SK-N-SH treated with all-trans-retinoic acid at 6 μM for 48 hours (cell line): ENCODE data around the gene DGAT2.

ENCODE experiments used
- ATAC-seq: fragments of 200-7000 bp; cut with Tn5 transposase; 3 replicates; pipeline ENCODE4 v1.9.1; 2020; ENCODE audit warnings: mild to moderate bottlenecking, moderate library complexity
- OSR1 ChIP-seq: fragments of 250-450 bp; sonication (Bioruptor Pico); IDR thresholded peaks from 2 replicates; pipeline ENCODE4 v1.8.0; 2022; ENCODE audit warnings: moderate library complexity, mild to moderate bottlenecking, inconsistent platforms
- PATZ1 ChIP-seq: fragments of 250-450 bp; sonication (Bioruptor Pico); IDR thresholded peaks from 2 replicates; pipeline ENCODE4 v1.8.0; 2020; ENCODE audit warnings: mild to moderate bottlenecking, moderate library complexity, borderline replicate concordance
- ZC3H10 ChIP-seq: fragments of 250-450 bp; sonication (Bioruptor Pico); IDR thresholded peaks from 2 replicates; pipeline ENCODE4 v1.5.1; 2021; ENCODE audit warnings: mild to moderate bottlenecking, moderate library complexity
- ZFP3 ChIP-seq: fragments of 250-450 bp; sonication (Bioruptor Pico); IDR thresholded peaks from 2 replicates; pipeline ENCODE4 v1.5.0; 2020; ENCODE audit warnings: mild to moderate bottlenecking, moderate library complexity
- TF ChIP-seq, protein P1 (sequence below): fragments of 250-450 bp; sonication (Bioruptor Pico); IDR thresholded peaks from 2 replicates; pipeline ENCODE4 v1.5.1; 2020; ENCODE audit warnings: low read depth, mild to moderate bottlenecking, moderate library complexity
- TF ChIP-seq, protein P2 (sequence below): fragments of 250-450 bp; sonication (Bioruptor Pico); IDR thresholded peaks from 2 replicates; pipeline ENCODE4 v1.5.1; 2021; ENCODE audit warnings: mild to moderate bottlenecking, moderate library complexity

The DGAT2 gene

DNA sequence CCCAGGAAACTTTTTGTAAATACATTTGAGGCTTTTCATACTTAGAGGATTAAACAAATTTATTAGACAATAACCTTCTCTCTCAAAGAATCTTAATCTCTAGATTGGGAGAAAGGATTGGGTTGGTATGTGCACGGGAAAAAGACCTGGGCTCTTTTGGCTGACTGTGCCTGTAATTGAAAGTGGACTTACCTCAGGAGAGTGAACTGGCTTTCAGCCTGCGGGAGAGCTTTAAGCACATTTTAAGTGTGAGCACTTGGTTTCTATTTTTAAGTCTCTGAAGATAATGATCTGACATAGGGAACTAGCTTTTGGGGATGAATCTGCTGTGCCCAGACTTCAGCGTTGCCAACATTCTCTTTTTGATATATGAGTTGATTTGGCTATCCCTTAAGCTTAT lies 82.2 kb downstream of the DGAT2 start:
- peak; percentile 51; the same call in 2 of the 3 replicates for ATAC-seq
- TF ChIP-seq PATZ1 (CRISPR knock-in tag) = no peak
- TF ChIP-seq, protein P1, sequence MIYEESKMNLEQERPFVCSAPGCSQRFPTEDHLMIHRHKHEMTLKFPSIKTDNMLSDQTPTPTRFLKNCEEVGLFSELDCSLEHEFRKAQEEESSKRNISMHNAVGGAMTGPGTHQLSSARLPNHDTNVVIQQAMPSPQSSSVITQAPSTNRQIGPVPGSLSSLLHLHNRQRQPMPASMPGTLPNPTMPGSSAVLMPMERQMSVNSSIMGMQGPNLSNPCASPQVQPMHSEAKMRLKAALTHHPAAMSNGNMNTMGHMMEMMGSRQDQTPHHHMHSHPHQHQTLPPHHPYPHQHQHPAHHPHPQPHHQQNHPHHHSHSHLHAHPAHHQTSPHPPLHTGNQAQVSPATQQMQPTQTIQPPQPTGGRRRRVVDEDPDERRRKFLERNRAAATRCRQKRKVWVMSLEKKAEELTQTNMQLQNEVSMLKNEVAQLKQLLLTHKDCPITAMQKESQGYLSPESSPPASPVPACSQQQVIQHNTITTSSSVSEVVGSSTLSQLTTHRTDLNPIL (CRISPR knock-in tag) = no peak
- no peak for TF ChIP-seq ZC3H10
- TF ChIP-seq, protein P2, sequence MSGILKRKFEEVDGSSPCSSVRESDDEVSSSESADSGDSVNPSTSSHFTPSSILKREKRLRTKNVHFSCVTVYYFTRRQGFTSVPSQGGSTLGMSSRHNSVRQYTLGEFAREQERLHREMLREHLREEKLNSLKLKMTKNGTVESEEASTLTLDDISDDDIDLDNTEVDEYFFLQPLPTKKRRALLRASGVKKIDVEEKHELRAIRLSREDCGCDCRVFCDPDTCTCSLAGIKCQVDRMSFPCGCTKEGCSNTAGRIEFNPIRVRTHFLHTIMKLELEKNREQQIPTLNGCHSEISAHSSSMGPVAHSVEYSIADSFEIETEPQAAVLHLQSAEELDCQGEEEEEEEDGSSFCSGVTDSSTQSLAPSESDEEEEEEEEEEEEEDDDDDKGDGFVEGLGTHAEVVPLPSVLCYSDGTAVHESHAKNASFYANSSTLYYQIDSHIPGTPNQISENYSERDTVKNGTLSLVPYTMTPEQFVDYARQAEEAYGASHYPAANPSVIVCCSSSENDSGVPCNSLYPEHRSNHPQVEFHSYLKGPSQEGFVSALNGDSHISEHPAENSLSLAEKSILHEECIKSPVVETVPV (CRISPR knock-in tag) = no peak
- TF ChIP-seq OSR1 = no peak
- TF ChIP-seq ZFP3 (CRISPR knock-in tag) = no peak
